GM03348 (cell line): Measurements from ENCODE around the gene SNAP29.
"Not testable (repeated sequence)": the region's sequence is repeated elsewhere in the genome, so short reads cannot be mapped to it uniquely, and the experiment has no call there.

ENCODE experiments used
- DNase-seq: peaks from one replicate; pipeline ENCODE4 v3.0.0; 2012; ENCODE audit warnings: low spot score

Gene SNAP29

GRCh38 chr22:20930435-20930834 lies 71.6 kb downstream of the SNAP29 start:
- not testable (repeated sequence) for DNase-seq

GRCh38 chr22:20931126-20931654 lies 72.4 kb downstream of the SNAP29 start:
- no peak for DNase-seq

GRCh38 chr22:20933910-20934309 lies 75.1 kb downstream of the SNAP29 start:
- DNase-seq = no peak

GRCh38 chr22:20935049-20935448 lies 76.2 kb downstream of the SNAP29 start:
- DNase-seq = not testable (repeated sequence)

- DNase-seq = not testable (repeated sequence)
Observed at GRCh38 chr22:20935780-20936539, 77.2 kb downstream of the SNAP29 start.

- DNase-seq = no peak
Observed at GRCh38 chr22:20937031-20937793, 78.4 kb downstream of the SNAP29 start.

- no peak for DNase-seq
Observed at GRCh38 chr22:20937794-20938671, 79.2 kb downstream of the SNAP29 start.

- DNase-seq = not testable (repeated sequence)
Observed at GRCh38 chr22:20939457-20940185, 80.8 kb downstream of the SNAP29 start.

GRCh38 chr22:20940186-20940651 lies 81.4 kb downstream of the SNAP29 start:
- peak; percentile 48 for DNase-seq
